ENCODE results near the gene BCL2L14. TPM values are rescaled to one million over a fixed set of nuclear protein-coding genes. Genes with fewer than 3 reads are reported as not detected.

The BCL2L14 gene
- total RNA-seq, 2 donors from 2014 or later, result not detected

DNA sequence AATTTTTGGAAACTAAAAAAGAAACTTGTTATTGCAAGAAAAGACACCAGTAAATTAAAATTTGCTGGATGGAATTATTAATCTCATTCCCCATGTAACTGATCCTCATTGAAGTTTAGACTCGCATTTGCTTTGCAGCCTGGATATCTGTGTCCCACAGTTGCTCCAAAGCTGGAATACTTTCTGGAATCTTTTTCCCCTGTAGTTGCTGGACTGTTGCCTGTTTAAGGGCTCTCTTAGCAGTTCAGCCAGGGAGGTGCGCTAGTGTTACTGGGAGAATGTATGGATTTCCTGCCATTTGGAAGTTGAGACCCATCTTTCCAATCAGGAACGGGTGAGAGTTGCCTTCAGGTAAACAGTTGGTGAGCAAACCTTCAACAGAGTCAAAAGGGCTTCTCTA is 20.3 kb downstream of the BCL2L14 start:
- H3K4me1 ChIP-seq, result no peaks in the 10 kb centered on the region
- H3K27me3 ChIP-seq, result no peaks in the 10 kb centered on the region
- H3K27ac ChIP-seq, result no peak overlapping the region
- no peak overlapping the region for H3K4me3 ChIP-seq
- no peaks in the 10 kb centered on the region for H3K36me3 ChIP-seq
- DNase-seq (ENCODE audit: low spot score), result no peak
- TF ChIP-seq CTCF (IDR thresholded peaks at IDR 0.05), result no peak
- no peaks in the 10 kb centered on the region for H3K9me3 ChIP-seq

- no peak overlapping the region for H3K27ac ChIP-seq
- H3K27me3 ChIP-seq, result no peaks in the 10 kb centered on the region
- no peak for DNase-seq (ENCODE audit: low spot score)
- TF ChIP-seq CTCF (IDR thresholded peaks at IDR 0.05), result no peak
- no peaks in the 10 kb centered on the region for H3K9me3 ChIP-seq
- no peaks in the 10 kb centered on the region for H3K4me1 ChIP-seq
- H3K4me3 ChIP-seq, result no peak overlapping the region
- H3K36me3 ChIP-seq, result no peaks in the 10 kb centered on the region
Measured at GRCh38 chr12:12091977-12092663, 21.4 kb downstream of the BCL2L14 start.

DNA sequence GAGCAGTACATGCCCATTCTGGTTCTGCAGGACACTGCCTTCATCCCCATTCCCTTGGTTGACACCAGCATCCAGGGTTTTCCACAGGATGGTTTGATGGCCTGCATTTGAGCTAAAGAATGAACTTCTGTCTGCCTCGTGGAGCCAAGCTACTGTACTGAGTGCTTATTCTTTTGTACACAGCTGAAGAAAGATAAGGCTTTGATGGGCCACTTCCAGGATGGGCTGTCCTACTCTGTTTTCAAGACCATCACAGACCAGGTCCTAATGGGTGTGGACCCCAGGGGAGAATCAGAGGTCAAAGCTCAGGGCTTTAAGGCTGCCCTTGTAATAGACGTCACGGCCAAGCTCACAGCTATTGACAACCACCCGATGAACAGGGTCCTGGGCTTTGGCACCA is 23.7 kb downstream of the BCL2L14 start:
- H3K27me3 ChIP-seq, result no peaks in the 10 kb centered on the region
- H3K36me3 ChIP-seq, result no peaks in the 10 kb centered on the region
- H3K4me1 ChIP-seq, result peaks cover 0 to 5% of the 10 kb centered on the region in 2 donors
- H3K9me3 ChIP-seq, result no peaks in the 10 kb centered on the region
- no peak overlapping the region for H3K4me3 ChIP-seq
- TF ChIP-seq CTCF (IDR thresholded peaks at IDR 0.05), result no peak
- H3K27ac ChIP-seq, result no peak overlapping the region
- no peak for DNase-seq (ENCODE audit: low spot score)

DNA sequence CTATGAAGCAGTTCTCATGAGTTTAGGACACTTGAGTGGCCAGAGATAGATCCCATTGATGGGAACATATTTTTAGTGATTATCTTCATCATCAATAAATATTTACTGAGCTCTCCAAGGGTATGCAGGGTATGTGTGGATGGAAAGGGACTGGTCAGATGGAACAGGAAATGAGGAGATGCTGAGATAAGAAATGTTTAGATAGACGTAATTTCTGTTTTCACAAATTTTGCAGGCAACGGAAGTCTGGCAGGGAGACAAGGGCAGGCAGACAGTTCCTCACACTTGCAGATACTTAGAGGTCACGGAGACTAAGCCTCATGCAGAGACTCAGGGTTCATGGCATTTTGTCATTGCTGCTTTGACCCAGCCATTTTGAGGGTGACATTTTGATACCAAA is 24.3 kb downstream of the BCL2L14 start:
- no peaks in the 10 kb centered on the region for H3K36me3 ChIP-seq
- no peaks in the 10 kb centered on the region for H3K9me3 ChIP-seq
- no peak for DNase-seq (ENCODE audit: low spot score)
- H3K4me3 ChIP-seq, result no peak overlapping the region
- peaks cover 0 to 5% of the 10 kb centered on the region in 2 donors for H3K4me1 ChIP-seq
- no peaks in the 10 kb centered on the region for H3K27me3 ChIP-seq
- TF ChIP-seq CTCF (IDR thresholded peaks at IDR 0.05), result no peak
- H3K27ac ChIP-seq, result no peak overlapping the region

- no peaks in the 10 kb centered on the region for H3K27me3 ChIP-seq
- H3K36me3 ChIP-seq, result no peaks in the 10 kb centered on the region
- H3K4me1 ChIP-seq, result peaks cover 0 to 5% of the 10 kb centered on the region in 2 donors
- no peaks in the 10 kb centered on the region for H3K9me3 ChIP-seq
- TF ChIP-seq CTCF (IDR thresholded peaks at IDR 0.05), result no peak
- no peak overlapping the region for H3K27ac ChIP-seq
- DNase-seq (ENCODE audit: low spot score), result no peak
- H3K4me3 ChIP-seq, result no peak overlapping the region
Measured at GRCh38 chr12:12097891-12098690, 27.4 kb downstream of the BCL2L14 start.
